GM19099 (cell line): ENCODE results near the gene PDE3B.

Experiments used
- POLR2A ChIP-seq: IDR thresholded peaks from 3 replicates; pipeline ENCODE4 v1.6.1; 2011; ENCODE audit warnings: low read depth; ENCODE audit not compliant: insufficient read length; ENCODE audit errors: extremely low read depth

PDE3B gene

GRCh38 chr11:14643697-14644225 lies at the start of gene PDE3B:
Gene PDE3B, plus strand, starts transcription at chr11:14643804. Its CDS starts 272 bp downstream, at chr11:14644076.
- TF ChIP-seq POLR2A: peak; percentile 55

- no peak for TF ChIP-seq POLR2A
Measured at GRCh38 chr11:14607713-14608112, 35.9 kb upstream of the PDE3B start.

DNA sequence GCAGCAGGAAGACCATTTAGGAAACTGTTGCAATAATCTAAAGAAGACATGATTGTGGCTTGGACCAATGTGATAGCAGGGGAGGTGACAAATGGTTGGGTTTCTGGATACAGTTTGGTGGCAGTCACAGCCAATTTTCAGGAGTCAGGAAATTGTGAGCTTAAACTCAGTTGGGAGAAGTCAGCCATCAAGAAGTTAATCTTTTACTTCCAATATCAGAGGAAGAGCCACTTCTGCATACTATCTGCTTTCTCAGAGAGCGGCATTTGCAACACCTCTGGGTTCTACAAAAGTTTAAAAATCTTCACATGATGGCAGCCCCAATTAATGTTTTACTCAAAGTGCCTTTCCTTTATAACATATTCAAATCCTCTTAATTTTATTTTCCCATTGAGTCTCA lies 33.7 kb upstream of the PDE3B start:
- TF ChIP-seq POLR2A: no peak

DNA sequence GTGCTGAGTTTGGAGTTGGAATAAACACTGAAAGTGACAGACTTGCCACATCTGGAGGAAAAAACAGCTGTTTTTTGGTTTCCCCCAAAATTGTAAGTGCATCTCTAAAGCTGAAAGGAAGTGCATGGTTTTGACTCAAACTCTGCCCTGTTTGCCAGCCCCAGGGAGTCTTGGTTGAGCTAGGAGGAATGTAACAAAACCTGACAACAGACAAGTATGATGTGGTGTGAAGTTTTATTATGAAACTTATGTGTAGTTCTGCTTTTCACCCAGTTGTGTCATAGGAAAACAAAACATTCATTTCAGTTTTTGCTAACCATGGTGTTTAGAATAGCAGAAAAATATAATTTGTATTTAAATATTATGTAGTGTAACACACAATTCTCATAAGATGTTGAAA lies 31.7 kb upstream of the PDE3B start:
- no peak for TF ChIP-seq POLR2A

DNA sequence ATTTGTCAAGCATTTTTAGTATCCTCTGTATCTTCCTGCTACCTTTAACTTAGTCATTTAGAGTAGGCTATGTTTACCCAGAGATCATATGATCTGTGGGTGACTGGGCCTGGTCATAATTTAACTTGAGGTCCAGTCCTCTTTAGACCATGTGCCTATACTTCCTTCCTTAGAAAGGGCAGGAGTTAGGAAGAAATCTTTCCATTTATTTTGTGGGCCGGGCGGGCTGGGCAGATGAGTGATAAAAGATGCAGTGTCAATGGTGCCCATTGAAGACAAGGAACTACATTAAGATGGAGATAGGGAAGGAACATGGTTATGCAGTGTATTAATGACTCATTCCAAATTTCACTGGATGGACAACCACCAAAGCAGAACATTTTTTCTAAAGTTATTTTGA lies 30.9 kb upstream of the PDE3B start:
- no peak for TF ChIP-seq POLR2A

DNA sequence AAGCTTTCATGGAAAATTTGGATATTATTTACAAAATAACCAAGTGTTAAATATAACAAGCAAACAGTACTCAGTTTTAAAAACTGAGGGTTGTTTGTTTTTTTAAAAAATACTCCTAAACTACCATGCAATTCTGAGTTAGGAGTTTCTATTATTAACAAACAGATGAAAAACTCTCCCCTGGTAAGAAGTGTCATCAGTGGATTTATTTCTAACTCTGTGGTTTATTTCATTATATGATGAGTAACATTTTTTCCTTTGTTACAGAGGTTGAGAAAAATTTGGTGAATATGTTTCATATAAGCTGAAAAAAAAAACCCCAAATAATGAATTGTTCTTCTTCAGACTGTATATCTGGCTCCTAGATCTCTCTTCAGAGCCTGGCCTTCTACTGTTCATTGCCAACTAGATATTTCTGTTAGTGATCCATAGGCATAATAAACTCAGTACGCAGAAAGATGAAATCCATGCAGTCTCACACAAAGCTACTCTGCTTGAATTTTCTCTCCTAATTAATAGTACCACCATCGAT lies 29.4 kb upstream of the PDE3B start:
- no peak for TF ChIP-seq POLR2A

DNA sequence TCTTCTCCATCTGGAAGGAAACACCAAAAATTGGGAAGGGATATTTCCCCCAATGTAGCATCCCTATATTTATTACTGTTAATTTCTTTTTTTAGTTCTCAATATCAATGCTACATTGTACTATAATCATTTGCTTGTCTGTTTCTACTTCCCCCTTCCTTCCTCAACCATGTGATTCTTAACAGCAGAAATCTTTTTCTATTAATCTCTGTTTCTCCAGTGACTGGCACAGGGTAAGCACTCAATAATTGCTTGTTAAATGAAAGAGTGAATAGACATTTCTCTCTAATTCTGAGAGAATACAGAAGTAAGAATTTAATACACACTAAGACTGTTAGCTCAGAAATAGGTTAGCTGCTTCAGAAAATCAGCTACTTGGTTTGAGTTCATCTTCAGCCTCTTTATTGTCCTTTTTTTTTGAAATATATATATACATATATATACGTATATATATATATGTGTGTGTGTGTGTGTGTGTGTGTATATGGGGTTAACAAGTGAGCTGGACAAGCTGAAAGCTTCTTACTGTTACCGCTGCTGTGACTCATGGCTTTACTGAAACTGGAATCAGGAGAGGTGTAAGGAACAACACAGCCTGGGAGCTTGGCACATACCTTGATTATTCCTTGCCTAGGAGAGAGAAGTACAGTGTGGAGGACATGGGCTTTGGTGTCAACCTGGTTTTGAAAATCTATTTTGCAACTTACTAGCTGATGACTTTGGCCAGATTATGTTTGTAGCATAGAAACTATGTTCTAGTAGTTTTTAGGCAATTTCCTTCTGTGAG lies 26.2 kb upstream of the PDE3B start:
- TF ChIP-seq POLR2A: no peak

GRCh38 chr11:14618060-14618459 lies 25.5 kb upstream of the PDE3B start:
- no peak for TF ChIP-seq POLR2A

- TF ChIP-seq POLR2A: no peak
Measured at GRCh38 chr11:14619603-14620531, 23.7 kb upstream of the PDE3B start.

DNA sequence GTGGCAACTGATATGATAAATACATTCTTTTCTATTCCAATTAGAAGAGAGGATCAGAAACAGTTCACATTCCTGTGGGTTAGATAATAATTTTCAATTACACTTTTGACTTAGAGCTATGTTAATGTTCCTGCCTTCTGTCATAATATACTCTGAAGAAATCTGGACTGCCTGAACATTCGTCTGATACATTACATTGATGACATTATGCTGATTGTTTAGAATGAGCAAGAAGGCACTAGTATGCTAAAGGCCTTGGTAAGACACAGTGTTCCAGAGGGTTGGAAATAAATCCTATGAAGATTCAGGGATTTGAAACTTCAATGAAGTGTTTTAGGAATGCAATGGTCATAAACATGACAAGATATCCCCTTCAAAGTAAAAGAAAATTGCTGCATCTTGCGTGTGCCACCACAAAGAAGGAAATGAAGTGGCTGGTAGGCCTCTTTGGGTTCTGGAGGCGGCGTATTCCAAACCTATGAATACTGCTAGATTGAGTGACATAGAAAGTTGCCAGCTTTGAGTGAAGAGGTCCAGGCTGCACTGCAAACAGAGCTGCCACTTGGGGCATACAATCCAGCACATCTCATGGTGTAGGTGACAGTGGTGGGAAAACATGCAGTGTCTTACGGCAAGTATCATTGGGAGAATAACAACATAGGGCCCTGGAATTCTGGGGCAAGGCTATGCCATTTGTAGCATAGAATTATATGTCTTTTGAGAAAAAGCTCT lies 21.2 kb upstream of the PDE3B start:
- TF ChIP-seq POLR2A: no peak

DNA sequence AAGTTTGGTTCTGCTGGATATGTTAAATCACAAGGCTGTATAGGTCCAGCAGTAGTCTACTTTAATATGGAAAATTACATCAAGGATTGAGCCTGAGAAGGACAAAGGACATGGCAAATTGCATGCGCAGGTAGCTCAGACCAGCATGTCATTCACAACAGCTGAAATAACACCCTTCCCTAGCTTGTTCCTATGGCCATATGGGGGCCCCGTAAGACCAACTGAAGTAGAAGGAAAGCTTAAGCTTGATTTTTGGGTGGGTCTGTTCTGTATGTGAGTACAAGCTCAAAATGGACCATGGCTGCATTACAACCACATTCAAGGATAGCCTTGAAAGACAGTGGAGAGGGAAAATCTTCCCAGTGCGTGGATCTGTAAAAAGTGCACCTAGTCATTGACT lies 20.6 kb upstream of the PDE3B start:
- TF ChIP-seq POLR2A: no peak

DNA sequence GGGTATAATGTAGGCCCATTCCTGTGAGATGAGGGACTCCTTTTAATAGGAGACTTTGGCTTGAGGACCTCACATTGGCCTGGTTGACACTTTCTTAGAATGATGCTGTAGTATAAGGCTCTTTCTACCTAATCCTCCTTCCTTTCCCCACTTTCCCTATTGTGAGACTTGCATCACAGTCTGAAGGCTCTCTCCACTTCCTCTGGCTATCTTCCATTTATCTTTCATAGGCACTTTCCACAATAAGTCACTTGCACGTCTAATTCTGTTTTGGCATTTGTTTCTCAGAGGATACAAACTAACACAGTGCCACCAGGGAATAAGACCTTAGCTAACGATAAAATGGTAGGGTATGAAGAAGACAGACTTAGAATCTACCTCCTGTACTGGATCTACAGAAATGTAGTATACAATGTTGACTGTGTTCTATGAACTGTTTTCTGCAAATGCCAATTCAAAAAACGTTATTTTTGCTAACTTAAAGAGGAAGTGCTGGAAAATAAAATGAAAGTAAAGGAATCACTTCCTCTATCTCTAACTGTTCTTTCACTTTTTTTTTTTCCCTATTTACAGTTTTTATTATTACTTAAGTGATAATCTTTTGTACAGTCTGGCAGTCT lies 17.9 kb upstream of the PDE3B start:
- no peak for TF ChIP-seq POLR2A

DNA sequence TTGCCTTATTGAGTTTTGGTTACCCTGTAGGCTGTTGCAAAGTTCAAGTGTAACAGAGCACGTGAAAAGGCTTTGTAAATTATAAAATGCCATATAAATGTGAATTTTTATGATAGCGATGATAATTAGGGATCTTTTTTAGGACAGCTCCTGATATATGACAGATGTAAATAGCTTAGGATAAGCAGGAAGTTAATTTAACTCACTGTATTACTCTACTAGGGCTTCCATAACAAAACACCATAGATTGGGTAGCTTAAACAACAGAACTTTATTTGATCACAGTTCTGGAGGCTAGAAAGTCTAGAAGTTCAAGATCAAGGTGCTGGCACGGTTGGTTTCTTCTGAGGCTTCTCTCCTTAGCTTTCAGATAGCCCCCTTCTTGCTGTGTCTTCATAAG lies 17.0 kb upstream of the PDE3B start:
- no peak for TF ChIP-seq POLR2A

- no peak for TF ChIP-seq POLR2A
Measured at GRCh38 chr11:14634813-14635212, 8.8 kb upstream of the PDE3B start.

DNA sequence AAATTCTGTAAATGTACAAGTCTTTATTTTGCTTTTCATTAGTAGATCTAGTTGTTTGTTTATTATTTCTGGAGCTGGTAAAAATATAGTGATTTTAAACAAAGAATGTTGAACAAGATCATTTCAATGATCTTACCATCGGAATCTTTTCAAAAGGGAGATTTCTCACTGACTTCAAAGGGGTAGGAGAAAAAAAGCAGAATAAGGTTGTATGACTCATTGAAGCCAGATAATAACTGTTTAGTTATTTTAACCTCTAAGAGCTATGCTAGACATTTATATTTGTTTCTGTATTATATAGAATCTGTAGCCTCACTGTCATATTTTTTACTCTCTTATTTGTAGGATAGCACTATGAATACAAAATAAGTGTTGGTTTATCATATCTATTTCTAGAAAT lies 8.1 kb upstream of the PDE3B start:
- no peak for TF ChIP-seq POLR2A

DNA sequence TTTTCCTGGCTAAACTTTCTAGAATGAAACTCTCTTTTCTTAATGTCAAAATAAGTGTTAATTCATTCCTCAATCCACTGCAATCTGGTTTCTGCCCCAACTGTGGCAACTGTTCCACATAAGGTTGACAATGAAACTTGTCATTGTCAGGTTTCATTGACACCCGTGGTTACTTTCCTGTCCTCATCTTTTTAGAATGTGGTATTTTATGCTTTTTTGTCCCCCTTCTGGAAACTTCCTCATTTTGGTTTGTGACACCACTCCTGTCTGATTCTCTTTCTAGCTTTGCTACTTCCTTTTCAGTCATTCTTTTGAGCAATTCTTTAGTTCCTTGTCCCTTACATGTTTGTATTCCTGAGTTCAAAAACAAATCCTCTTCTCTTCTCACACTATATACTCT lies 7.5 kb upstream of the PDE3B start:
- TF ChIP-seq POLR2A: no peak
